ENCODE data around the gene MSI2. TPM values are rescaled to one million over a fixed set of nuclear protein-coding genes. Genes with fewer than 3 reads are reported as not detected.

The MSI2 gene
- total and polyA plus RNA-seq, 12 donors, result 32.6 to 411 (median 148) TPM

- Histone ChIP-seq H3K27ac (no peak overlapping the region), H3K36me3 (replicated peaks in 1 of 2) (no peaks in the 10 kb centered on the region), H3K9me3 (replicated peaks in 1 of 3) (no peaks in the 10 kb centered on the region), H3K4me3 (no peak overlapping the region), H3K27me3 (no peaks in the 10 kb centered on the region), H3K4me1 (replicated peaks in 1 of 2) (peaks cover 0 to 11% of the 10 kb centered on the region in 2 donors)
- DNase-seq, result peak in 1 of 7 donors; percentile 10
- TF ChIP-seq CTCF (IDR thresholded peaks at IDR 0.05) (no peak), POLR2A (IDR thresholded peaks at IDR 0.05) (no peak)
- WGBS, 4 donors, result 92 to 96% (median 95%) methylated on average over 16 of the region's 16 CpGs
- intact Hi-C loops (cut with DNase I), result no loop called here
These were observed 331.1 kb downstream of the MSI2 start for GRCh38 chr17:57587193-57587969.

- Histone ChIP-seq H3K27ac (peak overlapping the region in 1 of 5 donors; percentile 7), H3K27me3 (no peaks in the 10 kb centered on the region), H3K9me3 (replicated peaks in 1 of 3) (no peaks in the 10 kb centered on the region), H3K4me1 (replicated peaks in 1 of 2) (peaks cover 0 to 4% of the 10 kb centered on the region in 2 donors), H3K4me3 (no peak overlapping the region), H3K36me3 (replicated peaks in 1 of 2) (no peaks in the 10 kb centered on the region)
- WGBS, 4 donors, result 90 to 95% (median 92%) methylated on average over 5 of the region's 5 CpGs
- peak in 1 of 7 donors; percentile 11 for DNase-seq
- TF ChIP-seq POLR2A (IDR thresholded peaks at IDR 0.05) (no peak), CTCF (IDR thresholded peaks at IDR 0.05) (no peak)
- intact Hi-C loops (cut with DNase I), result no loop called here
These were observed 331.8 kb downstream of the MSI2 start for GRCh38 chr17:57588086-57588485.

- Histone ChIP-seq H3K36me3 (replicated peaks in 1 of 2) (no peaks in the 10 kb centered on the region), H3K27ac (no peak overlapping the region), H3K9me3 (replicated peaks in 1 of 3) (no peaks in the 10 kb centered on the region), H3K4me1 (replicated peaks in 1 of 2) (no peaks in the 10 kb centered on the region), H3K4me3 (no peak overlapping the region), H3K27me3 (no peaks in the 10 kb centered on the region)
- peak in 1 of 7 donors; percentile 14 for DNase-seq
- 91 to 95% (median 93%) methylated on average over 15 of the region's 15 CpGs for WGBS, 4 donors
- intact Hi-C loops (cut with DNase I), result loop anchor here in 1 of 2 donors (10.0 kb wide), 1 partner anchor 155 kb away; the partner anchor contains the start of gene CCDC182
- no peak for TF ChIP-seq POLR2A (IDR thresholded peaks at IDR 0.05)
- no peak for TF ChIP-seq CTCF (IDR thresholded peaks at IDR 0.05)
These were observed 333.1 kb downstream of the MSI2 start for GRCh38 chr17:57589151-57590034.

Measured in adrenal gland (tissue), 12 donors.